RKO (cell line): Measurements from ENCODE around the gene GAB3.

Experiments used
- DNase-seq: peaks from one replicate; pipeline ENCODE4 v3.0.0-alpha.2; 2016; ENCODE audit warnings: low spot score

GAB3 gene

GRCh38 chrX:154751203-154751668 is 359 bp upstream of the GAB3 start:
- no peak for DNase-seq

- no peak for DNase-seq
Measured at GRCh38 chrX:154749856-154750255, 1.0 kb downstream of the GAB3 start.

DNA sequence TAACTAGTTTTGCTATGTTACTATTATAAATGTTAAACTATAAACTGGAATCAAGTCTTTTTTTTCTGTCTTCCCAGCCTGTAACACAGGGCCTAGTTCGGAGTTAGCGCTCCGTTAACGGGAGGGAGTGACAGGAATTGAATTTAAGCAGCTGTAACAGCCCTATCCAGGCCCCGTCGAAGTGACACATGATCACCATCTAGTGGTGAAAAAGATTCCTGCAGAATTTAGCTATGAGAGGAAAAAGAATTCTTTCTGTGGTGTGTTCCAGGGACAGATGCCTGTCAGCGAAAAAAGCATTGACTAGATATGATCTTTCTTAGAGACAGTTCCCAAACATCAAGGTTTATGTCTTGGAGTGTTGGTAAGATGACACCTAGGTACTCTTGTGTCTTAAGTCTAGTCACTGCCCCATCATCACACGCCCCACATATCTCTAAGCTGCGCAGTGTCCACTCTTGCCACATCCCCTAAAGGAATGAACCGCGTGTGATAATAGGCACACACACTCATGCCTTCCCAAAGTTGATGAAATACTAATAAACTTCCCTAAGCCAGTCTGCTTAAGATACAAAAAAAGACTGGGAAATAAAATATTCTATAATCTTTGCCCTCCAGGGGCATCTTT is 2.1 kb downstream of the GAB3 start:
- DNase-seq, result peak; percentile 71

GRCh38 chrX:154742613-154743012 is 8.3 kb downstream of the GAB3 start:
- no peak for DNase-seq

DNA sequence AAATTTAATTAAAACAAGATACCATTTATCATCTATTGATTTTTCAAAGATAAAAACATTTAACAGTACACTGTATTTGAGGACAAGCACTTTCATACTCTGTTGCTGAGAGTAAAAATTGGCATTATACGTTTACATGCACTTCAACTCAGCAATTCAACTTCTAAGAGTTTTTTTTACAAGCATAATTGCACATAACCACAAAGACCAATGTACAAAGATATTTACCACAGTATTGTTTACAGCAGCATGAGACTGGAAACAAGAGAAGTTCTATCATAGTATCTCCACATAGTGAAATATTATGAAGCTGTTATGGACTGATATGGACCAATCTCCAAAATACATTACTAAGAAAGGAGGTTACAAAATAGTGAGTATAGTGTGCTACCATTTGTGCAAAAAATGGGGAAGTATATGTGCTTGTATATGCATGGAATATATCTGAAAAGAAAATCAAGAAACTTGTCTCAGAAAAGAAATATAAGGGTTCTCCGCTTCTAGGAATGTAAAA is 10.9 kb downstream of the GAB3 start:
- no peak for DNase-seq

DNA sequence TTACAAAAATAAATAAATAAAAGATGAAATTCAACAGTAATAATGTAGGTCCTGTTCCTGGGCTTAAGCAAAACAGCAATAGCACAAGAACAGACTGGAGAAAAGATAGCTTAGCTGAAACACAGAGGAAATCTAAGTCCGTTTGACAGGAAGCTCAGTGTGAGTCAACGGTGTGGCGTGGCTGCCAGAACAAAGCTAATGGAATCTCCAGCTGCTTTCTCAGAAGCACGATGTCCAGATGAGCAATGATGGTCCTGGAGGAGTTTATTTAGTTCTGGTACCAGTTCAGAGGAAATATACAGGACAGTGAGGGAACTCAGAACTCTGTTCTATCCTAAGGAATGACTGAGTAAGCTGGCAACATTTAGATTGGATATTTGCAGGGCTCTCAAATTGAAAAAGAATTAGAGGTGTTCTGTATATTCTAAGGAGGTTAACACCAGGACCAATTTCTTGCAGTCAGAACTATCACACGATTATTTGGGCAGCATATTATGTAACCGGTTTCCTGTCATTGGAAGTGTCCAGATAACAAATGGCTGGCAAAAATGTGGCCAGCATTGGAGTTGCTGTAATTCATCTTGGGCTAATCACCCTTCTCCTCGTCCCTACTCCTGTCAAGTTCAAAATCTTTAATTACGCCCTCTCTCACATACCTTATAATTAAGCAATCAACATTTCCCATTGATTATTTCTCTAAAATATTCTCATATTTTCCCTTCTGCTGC is 12.7 kb downstream of the GAB3 start:
- peak; percentile 77 for DNase-seq

GRCh38 chrX:154737136-154737535 is 13.7 kb downstream of the GAB3 start:
- no peak for DNase-seq

DNA sequence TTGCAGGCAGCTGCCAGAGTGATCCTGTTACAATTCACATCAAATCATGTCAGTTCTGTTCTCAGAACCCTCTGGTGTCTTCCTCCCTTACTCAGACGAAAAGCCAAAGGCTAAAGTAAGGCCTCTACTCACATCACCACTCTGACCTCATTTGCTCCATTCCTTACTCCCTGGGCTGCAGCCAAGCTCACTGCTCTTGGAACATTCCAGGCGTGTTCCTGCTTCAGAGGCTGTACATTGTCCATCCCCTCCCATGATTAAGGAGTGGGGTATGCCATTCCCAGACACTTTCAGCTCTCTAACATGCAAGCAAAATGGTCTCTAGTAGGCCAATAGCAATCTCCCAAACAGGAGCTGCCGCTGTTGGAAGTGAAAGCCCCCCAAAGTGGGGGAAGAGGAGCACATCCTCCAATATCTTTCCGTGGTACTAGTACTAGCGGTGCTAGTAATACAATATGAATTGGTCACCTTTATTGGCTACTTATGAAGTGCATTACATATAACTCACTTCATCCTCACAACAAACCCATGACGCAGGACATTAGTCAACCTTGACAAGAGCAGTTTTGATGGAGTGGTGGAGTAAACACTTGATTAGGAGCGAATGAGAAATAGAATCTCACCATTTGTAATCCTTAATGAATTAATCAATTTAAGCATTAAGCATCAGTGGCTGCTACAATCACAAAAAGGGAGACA is 15.0 kb downstream of the GAB3 start:
- no peak for DNase-seq

DNA sequence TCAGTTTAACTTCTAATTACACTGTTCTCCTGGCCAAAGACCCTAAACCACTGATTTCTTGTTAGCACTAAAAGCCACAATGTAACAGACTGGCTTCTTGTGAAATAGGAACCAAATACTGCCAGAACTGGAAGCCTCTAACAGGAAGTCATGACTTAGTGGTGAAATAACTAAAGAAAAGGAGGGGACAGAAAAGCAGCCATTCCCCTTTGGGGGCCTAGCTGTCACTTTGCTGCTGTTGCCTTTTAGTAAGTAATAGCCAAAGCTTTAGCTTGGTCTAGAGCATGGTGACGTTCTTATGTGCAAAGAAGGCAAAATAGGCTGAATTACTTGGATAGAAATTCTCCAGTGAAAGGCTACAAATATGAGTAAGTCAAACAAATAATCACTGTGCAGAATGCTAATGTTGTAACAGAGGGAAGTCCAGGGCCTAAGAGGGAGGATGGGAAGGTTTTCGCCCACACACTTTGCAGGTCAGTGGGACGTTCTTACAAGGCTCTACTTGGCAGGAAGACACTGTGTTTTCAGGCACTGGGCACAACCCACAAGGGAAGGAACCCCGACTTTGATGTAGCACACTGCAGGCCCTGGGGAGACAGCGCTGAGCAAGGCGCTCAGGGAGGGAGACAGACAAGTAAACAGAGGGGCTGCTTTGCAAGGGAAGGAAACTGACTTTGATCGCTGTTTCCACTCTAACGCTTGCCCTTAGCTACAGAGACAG is 16.7 kb downstream of the GAB3 start:
- no peak for DNase-seq

GRCh38 chrX:154733066-154733425 is 17.8 kb downstream of the GAB3 start:
- no peak for DNase-seq

DNA sequence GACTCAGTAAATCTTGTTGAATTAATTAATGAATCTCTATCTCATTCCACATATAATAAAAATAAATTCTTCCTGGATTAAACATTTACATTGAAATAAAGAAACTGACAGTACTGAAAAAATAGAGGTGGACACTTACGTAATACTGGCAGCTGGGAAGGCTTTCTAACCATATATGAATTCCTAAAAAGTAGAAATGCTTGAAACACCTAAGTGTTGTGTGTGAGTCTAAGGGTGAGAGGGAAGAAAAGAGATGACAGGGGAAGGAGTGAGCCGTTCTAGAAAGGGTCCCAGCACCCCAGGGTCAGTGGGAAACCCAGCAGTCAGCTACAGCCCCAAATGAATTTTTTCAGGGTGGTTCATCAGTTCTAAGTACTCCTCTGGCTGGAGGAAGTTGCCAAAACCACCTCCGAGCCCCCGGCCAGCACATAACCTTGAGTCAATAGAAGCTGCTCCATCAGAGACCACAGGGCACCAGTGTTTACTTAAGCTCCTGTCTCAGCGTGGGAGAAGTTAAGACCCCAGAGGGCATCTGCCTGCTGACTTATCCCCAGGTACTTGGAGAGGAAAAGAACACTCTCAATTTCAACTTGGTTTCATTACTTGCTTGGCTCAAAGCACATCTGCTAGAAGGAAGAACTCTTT is 18.3 kb downstream of the GAB3 start:
- DNase-seq, result no peak

GRCh38 chrX:154731881-154732280 is 19.0 kb downstream of the GAB3 start:
- DNase-seq, result no peak

GRCh38 chrX:154731184-154731583 is 19.7 kb downstream of the GAB3 start:
- no peak for DNase-seq

DNA sequence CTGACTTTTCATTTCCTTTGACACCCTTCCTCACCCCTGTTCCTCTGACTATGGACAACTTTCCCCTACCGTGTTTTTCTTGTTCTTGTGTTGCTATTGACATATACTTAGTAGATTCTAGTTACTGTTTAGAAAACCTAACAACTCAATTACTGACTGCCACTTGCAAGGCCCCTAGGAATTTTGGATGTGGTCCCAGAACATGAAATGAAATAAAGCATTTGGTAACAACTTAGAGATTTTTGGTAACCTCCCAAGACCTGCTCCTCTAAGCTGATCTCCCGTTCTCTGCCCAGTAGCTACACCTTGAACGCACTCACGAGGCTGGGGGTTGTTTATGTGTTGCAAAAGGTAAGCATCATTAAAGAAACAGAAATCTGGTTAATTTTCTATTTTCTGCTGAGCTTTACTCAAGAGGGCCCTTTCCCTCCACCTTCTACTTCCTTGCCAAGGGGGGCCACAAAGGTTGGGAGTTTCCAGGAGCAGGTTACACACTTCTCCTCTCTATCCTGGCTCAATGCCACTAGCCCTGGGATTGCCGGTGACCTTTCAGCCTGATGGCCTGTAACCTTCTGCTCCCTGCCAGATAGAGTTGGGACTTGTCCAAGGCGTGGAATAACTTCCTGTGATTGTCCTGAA is 20.5 kb downstream of the GAB3 start:
- no peak for DNase-seq

DNA sequence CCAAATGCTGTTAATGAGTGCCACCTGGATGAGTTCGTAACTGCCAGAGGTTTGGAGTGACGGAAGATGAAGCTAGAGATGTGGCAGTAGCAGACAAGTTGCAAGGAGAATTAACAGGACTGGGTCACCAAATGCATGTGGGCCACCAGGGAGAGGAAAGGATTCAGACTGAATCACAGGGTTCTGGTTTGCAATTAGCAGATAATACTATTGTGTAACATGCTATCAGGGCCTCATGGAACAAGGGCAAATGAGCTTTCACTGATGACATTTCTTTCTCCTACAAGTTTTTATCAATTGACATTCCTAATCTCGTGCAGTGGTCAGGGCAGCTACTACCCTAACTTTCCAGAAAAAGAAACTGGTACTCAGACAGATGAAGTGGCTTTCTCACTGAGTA is 21.4 kb downstream of the GAB3 start:
- DNase-seq, result no peak

DNA sequence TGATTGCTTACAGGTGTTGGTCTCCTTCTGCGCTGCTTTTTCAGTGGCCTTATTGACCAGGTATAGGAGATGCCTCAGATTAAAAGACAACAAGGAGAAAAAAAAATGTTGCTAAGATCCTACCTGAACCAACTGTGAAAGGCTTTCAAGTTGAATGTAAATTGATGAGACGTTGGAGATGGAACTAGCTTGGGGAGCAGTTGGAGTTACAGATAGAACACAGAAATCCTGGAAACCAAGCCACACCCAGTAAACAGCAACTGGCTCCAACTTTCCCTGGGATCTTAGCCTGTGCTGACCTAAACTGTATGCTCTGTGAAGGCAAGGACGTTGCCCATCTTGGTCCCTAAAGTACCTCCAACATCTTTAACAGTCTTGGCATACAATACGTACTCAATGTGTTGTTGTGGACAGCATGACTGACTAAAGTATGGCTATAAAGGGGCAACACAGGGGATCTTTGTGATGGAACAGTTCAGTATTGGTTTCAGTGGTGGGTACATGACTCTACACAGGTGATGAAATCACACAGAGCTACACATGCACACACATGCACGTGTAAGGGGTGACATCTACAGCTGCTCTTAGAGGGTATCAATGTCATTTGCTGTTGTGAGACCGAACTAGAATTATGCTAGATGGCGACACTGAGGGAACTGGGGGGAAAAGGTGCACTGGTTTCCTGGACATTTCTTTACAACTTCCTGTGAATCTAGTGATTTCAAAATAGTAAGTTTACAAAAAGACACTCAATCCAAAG is 22.3 kb downstream of the GAB3 start:
- DNase-seq, result no peak

DNA sequence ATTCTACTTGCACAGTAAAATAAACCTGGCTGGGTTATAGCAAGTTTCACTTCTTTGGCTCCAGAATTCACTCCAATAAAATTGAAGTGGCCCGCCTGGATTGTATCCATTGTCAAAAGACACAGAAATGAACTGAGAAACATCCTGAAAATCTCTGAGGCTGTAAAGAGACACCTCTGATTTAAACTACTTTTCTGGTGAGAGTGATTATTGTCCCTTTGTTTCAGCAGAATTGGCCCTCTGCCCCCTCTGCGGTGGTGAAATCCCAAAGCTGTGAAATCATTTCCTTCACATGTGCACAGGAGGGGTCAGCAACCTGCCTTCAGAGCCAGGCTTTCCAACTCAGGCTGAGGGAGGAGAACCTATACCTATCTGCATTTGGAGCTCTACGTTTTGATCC is 23.0 kb downstream of the GAB3 start:
- DNase-seq, result no peak

DNA sequence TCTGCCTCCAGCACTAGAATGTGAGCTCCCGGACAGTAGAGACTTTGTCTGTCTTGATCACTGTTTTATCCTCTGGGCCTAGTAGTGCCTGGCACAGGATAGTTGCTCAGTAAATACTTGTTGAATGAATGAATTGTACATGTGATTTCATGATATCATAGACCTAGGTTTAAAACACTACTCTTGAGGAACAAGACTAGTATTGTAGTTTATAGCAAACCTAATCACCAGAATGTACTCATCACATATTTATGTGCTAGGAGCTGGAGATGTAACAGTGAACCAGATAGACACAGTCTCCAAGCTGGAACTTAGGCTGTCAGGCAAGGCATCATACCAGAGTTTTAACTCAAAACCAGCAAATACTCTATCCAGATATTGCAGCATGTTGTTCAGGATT is 23.5 kb downstream of the GAB3 start:
- no peak for DNase-seq

GRCh38 chrX:154724993-154725756 is 25.7 kb downstream of the GAB3 start:
- DNase-seq, result no peak

- DNase-seq, result no peak
Measured at GRCh38 chrX:154721155-154721554, 29.7 kb downstream of the GAB3 start.
